Neural cell (in vitro differentiated cells): ENCODE data around the gene CDK11B.

Experiments used
- EZH2 ChIP-seq: fragments of 200-600, 300-800 bp; shearing (Covaris generic), sonication (generic); IDR thresholded peaks from 2 replicates; pipeline ENCODE4 v1.6.1; 2014; ENCODE audit warnings: antibody characterized with exemption, low read length, borderline replicate concordance, mild to moderate bottlenecking; ENCODE audit not compliant: insufficient read depth, poor library complexity, severe bottlenecking
- TF ChIP-seq, protein P1 (sequence below): fragments of 450-650 bp; IDR thresholded peaks from 2 replicates; pipeline ENCODE4 v1.5.1; 2014; ENCODE audit warnings: antibody characterized with exemption, mild to moderate bottlenecking, moderate library complexity; ENCODE audit not compliant: poor library complexity, severe bottlenecking

DNA sequence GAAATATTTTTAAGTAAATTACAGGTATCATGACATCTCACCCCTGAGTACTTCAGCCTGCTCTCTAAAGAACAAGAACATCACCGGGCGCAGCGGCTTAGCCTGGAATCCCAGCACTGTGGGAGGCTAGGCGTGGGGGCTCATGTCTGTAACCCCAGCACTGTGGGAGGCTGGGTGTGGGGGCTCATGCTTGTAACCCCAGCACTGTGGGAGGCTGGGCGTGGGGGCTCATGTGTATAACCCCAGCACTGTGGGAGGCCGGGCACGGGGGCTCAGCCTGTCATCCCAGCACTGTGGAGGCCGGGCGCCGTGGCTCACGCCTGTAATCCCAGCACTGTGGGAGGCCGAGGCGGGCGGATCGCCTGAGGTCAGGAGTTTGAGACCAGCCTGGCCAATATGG is 7.7 kb upstream of the CDK11B start:
- TF ChIP-seq, protein P1, sequence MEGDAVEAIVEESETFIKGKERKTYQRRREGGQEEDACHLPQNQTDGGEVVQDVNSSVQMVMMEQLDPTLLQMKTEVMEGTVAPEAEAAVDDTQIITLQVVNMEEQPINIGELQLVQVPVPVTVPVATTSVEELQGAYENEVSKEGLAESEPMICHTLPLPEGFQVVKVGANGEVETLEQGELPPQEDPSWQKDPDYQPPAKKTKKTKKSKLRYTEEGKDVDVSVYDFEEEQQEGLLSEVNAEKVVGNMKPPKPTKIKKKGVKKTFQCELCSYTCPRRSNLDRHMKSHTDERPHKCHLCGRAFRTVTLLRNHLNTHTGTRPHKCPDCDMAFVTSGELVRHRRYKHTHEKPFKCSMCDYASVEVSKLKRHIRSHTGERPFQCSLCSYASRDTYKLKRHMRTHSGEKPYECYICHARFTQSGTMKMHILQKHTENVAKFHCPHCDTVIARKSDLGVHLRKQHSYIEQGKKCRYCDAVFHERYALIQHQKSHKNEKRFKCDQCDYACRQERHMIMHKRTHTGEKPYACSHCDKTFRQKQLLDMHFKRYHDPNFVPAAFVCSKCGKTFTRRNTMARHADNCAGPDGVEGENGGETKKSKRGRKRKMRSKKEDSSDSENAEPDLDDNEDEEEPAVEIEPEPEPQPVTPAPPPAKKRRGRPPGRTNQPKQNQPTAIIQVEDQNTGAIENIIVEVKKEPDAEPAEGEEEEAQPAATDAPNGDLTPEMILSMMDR, result no peak
- TF ChIP-seq EZH2, result no peak
